SK-N-SH treated with all-trans-retinoic acid at 6 μM for 48 hours (cell line): ENCODE data around the gene RNU11.

Source experiments
- ATAC-seq: fragments of 200-7000 bp; cut with Tn5 transposase; 3 replicates; pipeline ENCODE4 v1.9.1; 2020; ENCODE audit warnings: mild to moderate bottlenecking, moderate library complexity
- ARNTL ChIP-seq: fragments of 450-650 bp; formaldehyde crosslinking; IDR thresholded peaks from 2 replicates; pipeline ENCODE4 v1.5.0; 2020; ENCODE audit warnings: low read depth, mild to moderate bottlenecking, moderate library complexity, borderline replicate concordance
- BACH2 ChIP-seq: fragments of 250-450 bp; sonication (Bioruptor Pico); IDR thresholded peaks from 2 replicates; pipeline ENCODE4 v1.9.0; 2021; ENCODE audit warnings: mild to moderate bottlenecking, borderline replicate concordance
- CSDC2 ChIP-seq: fragments of 250-450 bp; sonication (Bioruptor Pico); IDR thresholded peaks from 2 replicates; pipeline ENCODE4 v1.5.0; 2020; ENCODE audit warnings: mild to moderate bottlenecking, moderate library complexity
- ESRRG ChIP-seq: fragments of 250-450 bp; sonication (Bioruptor Pico); IDR thresholded peaks from 2 replicates; pipeline ENCODE4 v1.6.1; 2021; ENCODE audit warnings: mild to moderate bottlenecking
- GLIS3 ChIP-seq: fragments of 250-450 bp; sonication (Bioruptor Pico); IDR thresholded peaks from 2 replicates; pipeline ENCODE4 v1.5.0; 2020; ENCODE audit warnings: mild to moderate bottlenecking, moderate library complexity
- ISL1 ChIP-seq: fragments of 250-450 bp; sonication (Bioruptor Pico); IDR thresholded peaks from 2 replicates; pipeline ENCODE4 v2.1.2; 2022; ENCODE audit warnings: mild to moderate bottlenecking, moderate library complexity
- OSR1 ChIP-seq: fragments of 250-450 bp; sonication (Bioruptor Pico); IDR thresholded peaks from 2 replicates; pipeline ENCODE4 v1.8.0; 2022; ENCODE audit warnings: moderate library complexity, mild to moderate bottlenecking, inconsistent platforms
- PPARA ChIP-seq: fragments of 250-450 bp; sonication (Bioruptor Pico); IDR thresholded peaks from 2 replicates; pipeline ENCODE4 v1.5.0; 2020; ENCODE audit warnings: mild to moderate bottlenecking, borderline replicate concordance
- RARB ChIP-seq: fragments of 250-450 bp; sonication (Bioruptor Pico); IDR thresholded peaks from 2 replicates; pipeline ENCODE4 v1.8.0; 2021; ENCODE audit warnings: mild to moderate bottlenecking, moderate library complexity
- SNAI2 ChIP-seq: fragments of 250-450 bp; sonication (Bioruptor Pico); IDR thresholded peaks from 2 replicates; pipeline ENCODE4 v1.5.0; 2020; ENCODE audit warnings: mild to moderate bottlenecking, moderate library complexity
- TCF4 ChIP-seq: fragments of 250-450 bp; sonication (Bioruptor Pico); IDR thresholded peaks from 2 replicates; pipeline ENCODE4 v1.8.0; 2021; ENCODE audit warnings: mild to moderate bottlenecking, moderate library complexity, borderline replicate concordance
- TOX ChIP-seq: fragments of 250-450 bp; sonication (Bioruptor Pico); IDR thresholded peaks from 2 replicates; pipeline ENCODE4 v1.8.0; 2021; ENCODE audit warnings: mild to moderate bottlenecking, moderate library complexity, borderline replicate concordance
- ZC3H10 ChIP-seq: fragments of 250-450 bp; sonication (Bioruptor Pico); IDR thresholded peaks from 2 replicates; pipeline ENCODE4 v1.5.1; 2021; ENCODE audit warnings: mild to moderate bottlenecking, moderate library complexity
- ZFP3 ChIP-seq: fragments of 250-450 bp; sonication (Bioruptor Pico); IDR thresholded peaks from 2 replicates; pipeline ENCODE4 v1.5.0; 2020; ENCODE audit warnings: mild to moderate bottlenecking, moderate library complexity
- ZFP30 ChIP-seq: fragments of 450-650 bp; formaldehyde crosslinking; IDR thresholded peaks from 2 replicates; pipeline ENCODE4 v1.5.0; 2022; ENCODE audit warnings: mild to moderate bottlenecking, moderate library complexity
- ZNF565 ChIP-seq: fragments of 450-650 bp; formaldehyde crosslinking; conservative IDR thresholded peaks from 2 replicates; pipeline ENCODE4 v1.5.0; 2020; ENCODE audit warnings: low read depth, mild to moderate bottlenecking, moderate library complexity
- ZNF70 ChIP-seq: fragments of 450-650 bp; formaldehyde crosslinking; IDR thresholded peaks from 2 replicates; pipeline ENCODE4 v1.5.0; 2020; ENCODE audit warnings: mild to moderate bottlenecking, moderate library complexity
- ZNF8 ChIP-seq: fragments of 450-650 bp; formaldehyde crosslinking; IDR thresholded peaks from 2 replicates; pipeline ENCODE4 v1.5.0; 2020; ENCODE audit warnings: mild to moderate bottlenecking, moderate library complexity
- TF ChIP-seq, protein P1 (sequence below): fragments of 250-450 bp; sonication (Bioruptor Pico); IDR thresholded peaks from 2 replicates; pipeline ENCODE4 v1.8.0; 2020; ENCODE audit warnings: mild to moderate bottlenecking, moderate library complexity, borderline replicate concordance
- TF ChIP-seq, protein P2 (sequence below): fragments of 250-450 bp; sonication (Bioruptor Pico); IDR thresholded peaks from 2 replicates; pipeline ENCODE4 v1.5.1; 2021; ENCODE audit warnings: mild to moderate bottlenecking, moderate library complexity
- TF ChIP-seq, protein P3 (sequence below): fragments of 250-450 bp; sonication (Bioruptor Pico); IDR thresholded peaks from 2 replicates; pipeline ENCODE4 v1.8.0; 2021; ENCODE audit warnings: low read depth, mild to moderate bottlenecking, moderate library complexity, borderline replicate concordance
- TF ChIP-seq, protein P4 (sequence below): fragments of 250-450 bp; sonication (Bioruptor Pico); IDR thresholded peaks from 2 replicates; pipeline ENCODE4 v1.5.0; 2020; ENCODE audit warnings: mild to moderate bottlenecking, moderate library complexity
- TF ChIP-seq, protein P5 (sequence below): fragments of 250-450 bp; sonication (Bioruptor Pico); IDR thresholded peaks from 2 replicates; pipeline ENCODE4 v1.5.1; 2020; ENCODE audit warnings: low read depth, mild to moderate bottlenecking, moderate library complexity

RNU11 gene

DNA sequence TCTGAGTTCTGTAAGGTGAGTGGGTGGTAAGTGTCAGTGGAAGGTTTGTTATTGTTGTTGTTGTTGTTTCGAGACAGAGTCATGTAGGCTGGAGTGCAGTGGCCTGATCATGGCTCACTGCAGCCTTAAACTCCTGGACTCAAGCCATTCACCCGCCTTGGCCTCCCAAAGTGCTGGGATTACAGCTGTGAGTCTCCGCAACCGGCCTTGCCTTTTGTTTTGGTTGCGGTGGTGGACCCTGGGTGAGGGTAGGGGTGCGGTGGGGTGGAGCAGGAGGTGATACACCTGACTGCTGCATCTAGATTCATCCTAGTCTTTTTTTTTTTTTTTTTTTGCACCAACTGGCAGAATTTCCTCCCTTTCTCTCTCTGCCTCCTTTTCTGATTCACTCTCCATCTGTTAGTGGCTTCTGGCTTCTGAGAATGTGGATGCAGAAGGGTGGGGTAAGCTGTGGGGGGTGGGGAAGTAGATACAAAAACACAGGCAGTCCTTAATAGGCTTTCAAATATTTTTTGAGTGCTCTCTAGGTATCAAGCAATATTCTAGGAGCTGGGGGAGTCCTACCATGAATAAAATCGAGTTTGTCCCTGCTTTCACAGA, 15.6 kb downstream of the RNU11 start:
- no peak for ATAC-seq
- TF ChIP-seq SNAI2 (CRISPR knock-in tag) (no peak), TOX (CRISPR knock-in tag) (no peak), RARB (CRISPR knock-in tag) (no peak), TCF4 (CRISPR knock-in tag) (no peak), ZFP30 (CRISPR knock-in tag) (no peak), ZC3H10 (CRISPR knock-in tag) (no peak), OSR1 (CRISPR knock-in tag) (no peak), PPARA (CRISPR knock-in tag) (no peak), CSDC2 (CRISPR knock-in tag) (no peak)
- TF ChIP-seq, protein P1, sequence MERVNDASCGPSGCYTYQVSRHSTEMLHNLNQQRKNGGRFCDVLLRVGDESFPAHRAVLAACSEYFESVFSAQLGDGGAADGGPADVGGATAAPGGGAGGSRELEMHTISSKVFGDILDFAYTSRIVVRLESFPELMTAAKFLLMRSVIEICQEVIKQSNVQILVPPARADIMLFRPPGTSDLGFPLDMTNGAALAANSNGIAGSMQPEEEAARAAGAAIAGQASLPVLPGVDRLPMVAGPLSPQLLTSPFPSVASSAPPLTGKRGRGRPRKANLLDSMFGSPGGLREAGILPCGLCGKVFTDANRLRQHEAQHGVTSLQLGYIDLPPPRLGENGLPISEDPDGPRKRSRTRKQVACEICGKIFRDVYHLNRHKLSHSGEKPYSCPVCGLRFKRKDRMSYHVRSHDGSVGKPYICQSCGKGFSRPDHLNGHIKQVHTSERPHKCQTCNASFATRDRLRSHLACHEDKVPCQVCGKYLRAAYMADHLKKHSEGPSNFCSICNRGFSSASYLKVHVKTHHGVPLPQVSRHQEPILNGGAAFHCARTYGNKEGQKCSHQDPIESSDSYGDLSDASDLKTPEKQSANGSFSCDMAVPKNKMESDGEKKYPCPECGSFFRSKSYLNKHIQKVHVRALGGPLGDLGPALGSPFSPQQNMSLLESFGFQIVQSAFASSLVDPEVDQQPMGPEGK (CRISPR knock-in tag) = no peak
- TF ChIP-seq, protein P2, sequence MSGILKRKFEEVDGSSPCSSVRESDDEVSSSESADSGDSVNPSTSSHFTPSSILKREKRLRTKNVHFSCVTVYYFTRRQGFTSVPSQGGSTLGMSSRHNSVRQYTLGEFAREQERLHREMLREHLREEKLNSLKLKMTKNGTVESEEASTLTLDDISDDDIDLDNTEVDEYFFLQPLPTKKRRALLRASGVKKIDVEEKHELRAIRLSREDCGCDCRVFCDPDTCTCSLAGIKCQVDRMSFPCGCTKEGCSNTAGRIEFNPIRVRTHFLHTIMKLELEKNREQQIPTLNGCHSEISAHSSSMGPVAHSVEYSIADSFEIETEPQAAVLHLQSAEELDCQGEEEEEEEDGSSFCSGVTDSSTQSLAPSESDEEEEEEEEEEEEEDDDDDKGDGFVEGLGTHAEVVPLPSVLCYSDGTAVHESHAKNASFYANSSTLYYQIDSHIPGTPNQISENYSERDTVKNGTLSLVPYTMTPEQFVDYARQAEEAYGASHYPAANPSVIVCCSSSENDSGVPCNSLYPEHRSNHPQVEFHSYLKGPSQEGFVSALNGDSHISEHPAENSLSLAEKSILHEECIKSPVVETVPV (CRISPR knock-in tag) = no peak
- TF ChIP-seq, protein P3, sequence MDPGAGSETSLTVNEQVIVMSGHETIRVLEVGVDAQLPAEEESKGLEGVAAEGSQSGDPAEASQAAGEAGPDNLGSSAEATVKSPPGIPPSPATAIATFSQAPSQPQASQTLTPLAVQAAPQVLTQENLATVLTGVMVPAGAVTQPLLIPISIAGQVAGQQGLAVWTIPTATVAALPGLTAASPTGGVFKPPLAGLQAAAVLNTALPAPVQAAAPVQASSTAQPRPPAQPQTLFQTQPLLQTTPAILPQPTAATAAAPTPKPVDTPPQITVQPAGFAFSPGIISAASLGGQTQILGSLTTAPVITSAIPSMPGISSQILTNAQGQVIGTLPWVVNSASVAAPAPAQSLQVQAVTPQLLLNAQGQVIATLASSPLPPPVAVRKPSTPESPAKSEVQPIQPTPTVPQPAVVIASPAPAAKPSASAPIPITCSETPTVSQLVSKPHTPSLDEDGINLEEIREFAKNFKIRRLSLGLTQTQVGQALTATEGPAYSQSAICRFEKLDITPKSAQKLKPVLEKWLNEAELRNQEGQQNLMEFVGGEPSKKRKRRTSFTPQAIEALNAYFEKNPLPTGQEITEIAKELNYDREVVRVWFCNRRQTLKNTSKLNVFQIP (CRISPR knock-in tag) = no peak

DNA sequence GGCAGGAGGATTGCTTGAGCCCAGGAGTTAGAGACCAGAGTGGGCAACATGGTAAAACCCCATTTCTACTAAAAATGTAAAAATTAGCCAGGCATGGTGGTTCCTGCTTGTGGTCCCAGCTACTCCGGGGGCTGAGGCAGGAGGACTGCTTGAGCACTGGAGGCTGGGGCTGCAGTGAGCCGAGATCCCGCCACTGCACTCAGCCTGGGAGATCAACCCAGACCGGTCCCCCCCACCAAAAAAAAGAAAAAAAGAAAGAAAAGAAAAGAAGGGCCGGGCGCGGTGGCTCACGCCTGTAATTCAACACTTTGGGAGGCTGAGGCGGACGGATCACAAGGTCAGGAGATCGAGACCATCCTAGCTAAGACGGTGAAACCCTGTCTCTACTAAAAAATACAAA, 18.4 kb downstream of the RNU11 start:
- no peak for ATAC-seq
- TF ChIP-seq GLIS3 (CRISPR knock-in tag) (no peak), PPARA (CRISPR knock-in tag) (no peak), TOX (CRISPR knock-in tag) (no peak), BACH2 (CRISPR knock-in tag) (no peak), OSR1 (CRISPR knock-in tag) (no peak), ZNF565 (no peak), ZNF8 (no peak), ARNTL (CRISPR knock-in tag) (no peak), ZFP3 (CRISPR knock-in tag) (no peak), ESRRG (CRISPR knock-in tag) (no peak), CSDC2 (CRISPR knock-in tag) (no peak), TCF4 (CRISPR knock-in tag) (no peak), ZNF70 (CRISPR knock-in tag) (no peak), RARB (CRISPR knock-in tag) (no peak), ISL1 (CRISPR knock-in tag) (no peak)
- TF ChIP-seq, protein P1 (CRISPR knock-in tag) = no peak
- TF ChIP-seq, protein P3 (CRISPR knock-in tag) = no peak
- TF ChIP-seq, protein P4, sequence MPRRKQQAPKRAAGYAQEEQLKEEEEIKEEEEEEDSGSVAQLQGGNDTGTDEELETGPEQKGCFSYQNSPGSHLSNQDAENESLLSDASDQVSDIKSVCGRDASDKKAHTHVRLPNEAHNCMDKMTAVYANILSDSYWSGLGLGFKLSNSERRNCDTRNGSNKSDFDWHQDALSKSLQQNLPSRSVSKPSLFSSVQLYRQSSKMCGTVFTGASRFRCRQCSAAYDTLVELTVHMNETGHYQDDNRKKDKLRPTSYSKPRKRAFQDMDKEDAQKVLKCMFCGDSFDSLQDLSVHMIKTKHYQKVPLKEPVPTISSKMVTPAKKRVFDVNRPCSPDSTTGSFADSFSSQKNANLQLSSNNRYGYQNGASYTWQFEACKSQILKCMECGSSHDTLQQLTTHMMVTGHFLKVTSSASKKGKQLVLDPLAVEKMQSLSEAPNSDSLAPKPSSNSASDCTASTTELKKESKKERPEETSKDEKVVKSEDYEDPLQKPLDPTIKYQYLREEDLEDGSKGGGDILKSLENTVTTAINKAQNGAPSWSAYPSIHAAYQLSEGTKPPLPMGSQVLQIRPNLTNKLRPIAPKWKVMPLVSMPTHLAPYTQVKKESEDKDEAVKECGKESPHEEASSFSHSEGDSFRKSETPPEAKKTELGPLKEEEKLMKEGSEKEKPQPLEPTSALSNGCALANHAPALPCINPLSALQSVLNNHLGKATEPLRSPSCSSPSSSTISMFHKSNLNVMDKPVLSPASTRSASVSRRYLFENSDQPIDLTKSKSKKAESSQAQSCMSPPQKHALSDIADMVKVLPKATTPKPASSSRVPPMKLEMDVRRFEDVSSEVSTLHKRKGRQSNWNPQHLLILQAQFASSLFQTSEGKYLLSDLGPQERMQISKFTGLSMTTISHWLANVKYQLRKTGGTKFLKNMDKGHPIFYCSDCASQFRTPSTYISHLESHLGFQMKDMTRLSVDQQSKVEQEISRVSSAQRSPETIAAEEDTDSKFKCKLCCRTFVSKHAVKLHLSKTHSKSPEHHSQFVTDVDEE (CRISPR knock-in tag) = no peak
- TF ChIP-seq, protein P2 (CRISPR knock-in tag) = no peak
- TF ChIP-seq, protein P5, sequence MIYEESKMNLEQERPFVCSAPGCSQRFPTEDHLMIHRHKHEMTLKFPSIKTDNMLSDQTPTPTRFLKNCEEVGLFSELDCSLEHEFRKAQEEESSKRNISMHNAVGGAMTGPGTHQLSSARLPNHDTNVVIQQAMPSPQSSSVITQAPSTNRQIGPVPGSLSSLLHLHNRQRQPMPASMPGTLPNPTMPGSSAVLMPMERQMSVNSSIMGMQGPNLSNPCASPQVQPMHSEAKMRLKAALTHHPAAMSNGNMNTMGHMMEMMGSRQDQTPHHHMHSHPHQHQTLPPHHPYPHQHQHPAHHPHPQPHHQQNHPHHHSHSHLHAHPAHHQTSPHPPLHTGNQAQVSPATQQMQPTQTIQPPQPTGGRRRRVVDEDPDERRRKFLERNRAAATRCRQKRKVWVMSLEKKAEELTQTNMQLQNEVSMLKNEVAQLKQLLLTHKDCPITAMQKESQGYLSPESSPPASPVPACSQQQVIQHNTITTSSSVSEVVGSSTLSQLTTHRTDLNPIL = no peak
